Prostate gland (tissue), 2 donors: ENCODE data around the gene FAS.

ENCODE experiments used
- CTCF ChIP-seq, 4 experiments: fragments of 200-600 bp in 2 of 4; fragments of 450-650 bp in 2 of 4; sonication (generic) in 2 of 4; IDR thresholded peaks; 1 replicate in 3 of 4; 2 replicates in 1 of 4; pipeline ENCODE4 v1.5.1; 2016 to 2019; ENCODE audit warnings: antibody characterized with exemption in 4 of 4, mild to moderate bottlenecking in 2 of 4, moderate library complexity in 2 of 4
- POLR2A ChIP-seq: fragments of 450-650 bp; IDR thresholded peaks from one replicate; pipeline ENCODE4 v1.6.1; 2016; ENCODE audit warnings: antibody characterized with exemption, mild to moderate bottlenecking

GRCh38 chr10:89063465-89063864 is 72.9 kb downstream of the FAS start:
- TF ChIP-seq POLR2A (no peak), CTCF (IDR thresholded peaks at IDR 0.05) (no peak)
